ENCODE measurements around the gene MIAT. TPM values are rescaled to one million over a fixed set of nuclear protein-coding genes. Genes with fewer than 3 reads are reported as not detected.

MIAT gene
- total and polyA plus RNA-seq, 2 donors (not counting 3 experiments of a cell fraction or from before 2014, with no cell fraction given) = 0.03 to 0.80 TPM

DNA sequence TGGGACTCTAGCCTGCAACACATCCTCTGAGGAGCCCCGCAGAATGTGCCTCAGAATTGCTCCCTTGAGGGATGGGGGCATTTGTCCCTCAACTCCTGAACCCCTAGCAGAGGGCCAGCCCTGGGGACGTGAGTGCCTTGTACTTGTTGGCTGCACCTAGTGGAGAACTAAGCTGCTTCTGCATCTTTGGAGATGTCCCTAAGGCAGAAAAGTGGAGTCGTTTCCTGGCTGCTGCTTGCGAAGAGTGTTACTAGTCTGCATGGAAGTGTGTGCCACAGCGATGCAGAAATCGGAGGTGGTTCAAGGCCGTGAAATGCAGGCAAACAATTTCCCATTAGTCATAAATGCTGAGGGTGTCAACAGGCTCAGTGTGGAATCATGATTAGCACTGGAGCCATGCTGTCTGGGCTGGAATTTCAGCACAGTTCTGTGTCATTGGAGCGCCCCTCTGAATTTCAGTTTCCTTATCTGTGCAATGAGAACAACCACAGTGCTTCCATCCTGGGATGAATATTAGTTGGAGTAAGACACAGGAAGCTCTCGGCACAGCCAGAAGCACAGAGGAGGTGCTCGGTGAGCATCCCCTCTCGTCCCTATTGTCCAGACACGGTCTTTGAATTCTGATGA, 56.5 kb downstream of the MIAT start:
- DNase-seq (ENCODE audit: low read depth, low spot score) (peak; percentile 65), FAIRE-seq (no peak)
- Histone ChIP-seq H3K36me3 (ENCODE audit: control insufficient read depth in 2 of 2, extremely low read depth in 1 of 2, insufficient read depth in 2 of 2, low read length in 2 of 2) (no peaks in the 10 kb centered on the region), H3K9me1 (replicated peaks; ENCODE audit: control insufficient read depth, extremely low read depth, insufficient read depth, low read length) (no peaks in the 10 kb centered on the region), H4K20me1 (replicated peaks; ENCODE audit: control insufficient read depth, extremely low read depth, insufficient read depth, low read length) (no peaks in the 10 kb centered on the region), H2AFZ (ENCODE audit: low read depth, low read length) (peak overlapping the region; percentile 8), H3K9ac (replicated peaks; ENCODE audit: extremely low read depth, insufficient read depth, low read length) (no peak overlapping the region), H3K9me3 (replicated peaks; ENCODE audit: control insufficient read depth, insufficient read depth, low read length) (no peaks in the 10 kb centered on the region), H3K4me3 (replicated peaks in 1 of 3; ENCODE audit: insufficient read depth in 1 of 3, low read depth in 1 of 3, low read length in 3 of 3) (no peak overlapping the region), H3K27me3 (ENCODE audit: control insufficient read depth in 2 of 2, insufficient read depth in 2 of 2, low read length in 2 of 2) (no peaks in the 10 kb centered on the region), H3K79me2 (ENCODE audit: control insufficient read depth, insufficient read depth, low read length) (no peaks in the 10 kb centered on the region), H3K4me1 (ENCODE audit: control insufficient read depth, extremely low read depth, insufficient read depth, low read length) (peaks cover 36% of the 10 kb centered on the region), H3K4me2 (ENCODE audit: insufficient read depth, low read length) (no peak overlapping the region), H3K27ac (ENCODE audit: insufficient read depth, low read depth, low read length) (peak overlapping the region; percentile 52)
- intact Hi-C loops (cut with micrococcal nuclease) = no loop called here
- BruUV-seq (replicated peaks) = no TSS peak
- TF ChIP-seq EZH2 (IDR thresholded peaks at IDR 0.05; ENCODE audit: borderline replicate concordance, low read depth, low read length, severe bottlenecking) (no peak), POLR2A (IDR thresholded peaks at IDR 0.05; ENCODE audit: low read depth, low read length) (no peak)
- ChIA-PET CTCF (interaction anchor here (1.0 to 1.8 kb wide), 5 partner anchors 17 to 82 kb away, joined by 3 to 4 read pairs (median 4); no protein-coding TSS in a partner anchor), POLR2A (no interaction called here)
- dilution Hi-C loops (cut with MboI; ENCODE audit: extremely low pct_ligation_motif_present, low sequenced_read_pairs) = no loop called here

DNA sequence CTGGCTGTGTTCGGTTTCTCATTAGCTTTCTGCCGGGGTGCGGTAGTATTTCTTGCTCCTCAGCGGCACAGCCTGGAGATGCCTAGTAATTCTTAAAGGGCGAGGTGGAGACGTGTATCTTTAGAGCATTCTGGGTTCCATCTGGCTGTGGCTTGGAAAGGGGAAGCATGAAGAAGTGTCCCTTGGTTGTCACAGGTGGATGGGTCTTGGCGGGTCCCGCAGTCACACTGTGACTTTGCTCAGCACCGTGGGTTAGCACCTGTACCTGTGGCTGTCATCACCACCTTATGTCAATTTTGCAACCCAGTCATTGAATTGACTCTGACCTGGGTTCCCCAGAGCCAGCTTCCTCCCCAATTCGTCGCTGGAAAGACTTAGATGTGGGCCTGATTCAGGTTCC, 57.6 kb downstream of the MIAT start:
- peaks cover 34% of the 10 kb centered on the region for H3K4me1 ChIP-seq (ENCODE audit: control insufficient read depth, extremely low read depth, insufficient read depth, low read length)
- FAIRE-seq (no peak), DNase-seq (ENCODE audit: low read depth, low spot score) (no peak)
- TF ChIP-seq, protein P1, sequence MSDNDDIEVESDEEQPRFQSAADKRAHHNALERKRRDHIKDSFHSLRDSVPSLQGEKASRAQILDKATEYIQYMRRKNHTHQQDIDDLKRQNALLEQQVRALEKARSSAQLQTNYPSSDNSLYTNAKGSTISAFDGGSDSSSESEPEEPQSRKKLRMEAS (IDR thresholded peaks at IDR 0.05; ENCODE audit: insufficient read depth, insufficient read length) = no peak
- TF ChIP-seq POLR2AphosphoS5 (IDR thresholded peaks at IDR 0.05; ENCODE audit: insufficient read depth, low read depth, low read length) (no peak), FOS (IDR thresholded peaks at IDR 0.05; ENCODE audit: borderline replicate concordance, insufficient read depth, low read length) (no peak), EZH2 (IDR thresholded peaks at IDR 0.05; ENCODE audit: borderline replicate concordance, low read depth, low read length, severe bottlenecking) (no peak), MYC (IDR thresholded peaks at IDR 0.05; ENCODE audit: low read depth, low read length) (no peak), POLR2A (IDR thresholded peaks at IDR 0.05; ENCODE audit: low read depth, low read length) (no peak), JUN (IDR thresholded peaks at IDR 0.05; ENCODE audit: borderline replicate concordance, insufficient read depth, insufficient read length, low read depth) (no peak), GATA2 (IDR thresholded peaks at IDR 0.05; ENCODE audit: insufficient read depth, insufficient read length, low read depth, low read length) (no peak)
- TF ChIP-seq, protein P2, sequence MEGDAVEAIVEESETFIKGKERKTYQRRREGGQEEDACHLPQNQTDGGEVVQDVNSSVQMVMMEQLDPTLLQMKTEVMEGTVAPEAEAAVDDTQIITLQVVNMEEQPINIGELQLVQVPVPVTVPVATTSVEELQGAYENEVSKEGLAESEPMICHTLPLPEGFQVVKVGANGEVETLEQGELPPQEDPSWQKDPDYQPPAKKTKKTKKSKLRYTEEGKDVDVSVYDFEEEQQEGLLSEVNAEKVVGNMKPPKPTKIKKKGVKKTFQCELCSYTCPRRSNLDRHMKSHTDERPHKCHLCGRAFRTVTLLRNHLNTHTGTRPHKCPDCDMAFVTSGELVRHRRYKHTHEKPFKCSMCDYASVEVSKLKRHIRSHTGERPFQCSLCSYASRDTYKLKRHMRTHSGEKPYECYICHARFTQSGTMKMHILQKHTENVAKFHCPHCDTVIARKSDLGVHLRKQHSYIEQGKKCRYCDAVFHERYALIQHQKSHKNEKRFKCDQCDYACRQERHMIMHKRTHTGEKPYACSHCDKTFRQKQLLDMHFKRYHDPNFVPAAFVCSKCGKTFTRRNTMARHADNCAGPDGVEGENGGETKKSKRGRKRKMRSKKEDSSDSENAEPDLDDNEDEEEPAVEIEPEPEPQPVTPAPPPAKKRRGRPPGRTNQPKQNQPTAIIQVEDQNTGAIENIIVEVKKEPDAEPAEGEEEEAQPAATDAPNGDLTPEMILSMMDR (IDR thresholded peaks at IDR 0.05; ENCODE audit: extremely low read depth in 1 of 2, insufficient read depth in 1 of 2, low read depth in 1 of 2, low read length in 2 of 2) = no peak
- H3K9me3 ChIP-seq (replicated peaks; ENCODE audit: control insufficient read depth, insufficient read depth, low read length) = no peaks in the 10 kb centered on the region
- no peak overlapping the region for H3K4me3 ChIP-seq (replicated peaks in 1 of 3; ENCODE audit: insufficient read depth in 1 of 3, low read depth in 1 of 3, low read length in 3 of 3)
- H3K9me1 ChIP-seq (replicated peaks; ENCODE audit: control insufficient read depth, extremely low read depth, insufficient read depth, low read length) = no peaks in the 10 kb centered on the region
- no peak overlapping the region for H2AFZ ChIP-seq (ENCODE audit: low read depth, low read length)
- ChIA-PET CTCF (interaction anchor here (1.6 kb wide), 1 partner anchor 23 kb away, joined by 4 read pairs; no protein-coding TSS in a partner anchor), POLR2A (no interaction called here)
- H3K4me2 ChIP-seq (ENCODE audit: insufficient read depth, low read length) = no peak overlapping the region
- BruUV-seq (replicated peaks) = no TSS peak
- dilution Hi-C loops (cut with MboI; ENCODE audit: extremely low pct_ligation_motif_present, low sequenced_read_pairs) = no loop called here
- no peak overlapping the region for H3K27ac ChIP-seq (ENCODE audit: insufficient read depth, low read depth, low read length)
- no peaks in the 10 kb centered on the region for H3K27me3 ChIP-seq (ENCODE audit: control insufficient read depth in 2 of 2, insufficient read depth in 2 of 2, low read length in 2 of 2)
- H3K79me2 ChIP-seq (ENCODE audit: control insufficient read depth, insufficient read depth, low read length) = no peaks in the 10 kb centered on the region
- intact Hi-C loops (cut with micrococcal nuclease) = no loop called here
- H3K36me3 ChIP-seq (ENCODE audit: control insufficient read depth in 2 of 2, extremely low read depth in 1 of 2, insufficient read depth in 2 of 2, low read length in 2 of 2) = no peaks in the 10 kb centered on the region
- H3K9ac ChIP-seq (replicated peaks; ENCODE audit: extremely low read depth, insufficient read depth, low read length) = no peak overlapping the region
- no peaks in the 10 kb centered on the region for H4K20me1 ChIP-seq (replicated peaks; ENCODE audit: control insufficient read depth, extremely low read depth, insufficient read depth, low read length)
